HG03103 (cell line): Measurements from ENCODE around the gene SUPT20H.
A peak's percentile ranks its signal among the peaks of the same experiment; 100 is the strongest.
"Not testable (repeated sequence)": the region's sequence is repeated elsewhere in the genome, so short reads cannot be mapped to it uniquely, and the experiment has no call there.

ENCODE experiments used
- ATAC-seq: cut with Tn5 transposase; IDR thresholded peaks from one replicate; pipeline ENCODE4 v1.9.1; 2021; ENCODE audit warnings: low read depth; ENCODE audit not compliant: unreplicated experiment

SUPT20H gene

DNA sequence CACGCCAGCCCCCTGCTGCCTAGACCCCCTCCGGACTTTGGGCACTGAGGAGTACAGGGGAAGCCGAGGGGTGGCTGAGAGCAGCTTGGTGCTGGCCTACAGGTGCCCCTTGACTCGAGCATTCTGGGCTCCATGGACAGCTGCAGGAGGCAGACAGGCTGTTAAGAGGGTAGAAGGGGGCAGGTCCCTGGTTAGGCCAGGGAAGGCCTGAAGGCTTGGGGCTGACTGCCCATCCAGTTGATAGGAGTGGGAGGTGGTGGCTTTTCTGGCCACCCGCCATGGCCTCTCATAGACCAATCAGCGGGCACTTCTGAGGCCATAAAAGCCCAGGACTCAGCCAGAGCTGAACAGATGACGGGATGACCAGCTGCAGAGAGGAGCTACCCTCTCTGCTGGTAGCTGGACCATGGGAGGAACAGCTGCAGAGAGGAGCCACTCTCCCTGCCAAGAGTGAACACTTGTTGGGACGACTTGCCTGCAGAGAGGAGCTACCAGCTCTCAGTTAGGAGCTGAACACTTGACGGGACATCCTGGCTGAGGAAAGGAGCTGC lies 10.7 kb upstream of the SUPT20H start:
- ATAC-seq: no peak

DNA sequence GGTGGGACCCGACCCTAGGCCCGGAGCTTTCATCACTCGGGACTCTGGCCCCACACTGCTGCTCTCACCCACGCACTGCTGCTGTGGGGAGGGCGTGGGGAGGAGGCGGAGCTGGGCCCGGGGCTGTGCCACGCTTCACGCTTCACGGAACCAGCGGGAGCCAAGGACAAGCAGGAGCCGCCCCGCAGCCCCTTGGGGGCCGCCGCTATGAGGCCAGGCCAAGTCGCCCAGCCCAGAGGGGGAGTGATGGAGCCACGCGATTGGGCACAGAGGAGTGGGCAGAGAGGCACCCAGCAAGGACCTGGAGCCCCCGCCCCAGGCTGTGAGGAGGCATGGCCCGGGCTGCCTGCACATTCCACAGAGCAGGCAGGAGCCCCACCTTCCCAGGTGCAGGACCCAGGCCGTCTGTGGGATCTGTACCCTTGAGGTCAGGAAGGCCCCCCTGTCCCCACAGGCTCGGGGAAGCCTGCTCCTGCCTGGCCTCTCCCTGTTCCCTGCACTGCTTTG lies 10.2 kb upstream of the SUPT20H start:
- ATAC-seq: no peak

DNA sequence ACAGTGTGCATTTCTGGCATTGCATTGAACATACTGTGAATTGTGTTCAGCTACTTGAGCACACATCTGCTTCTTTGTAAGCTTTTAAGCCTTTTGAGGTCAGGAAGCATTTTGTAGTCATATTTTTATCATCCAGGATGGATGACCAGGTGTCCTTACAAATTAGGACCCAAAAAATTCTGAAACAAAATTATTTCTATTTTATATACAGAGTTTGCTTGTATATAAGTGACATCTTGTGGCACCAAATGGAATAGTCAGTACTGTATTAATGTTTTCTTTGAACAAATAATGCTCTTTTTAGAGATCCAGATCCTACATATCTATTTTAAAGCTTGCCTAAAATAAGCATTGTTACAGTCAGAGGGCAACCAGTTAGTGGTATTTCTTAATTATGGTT lies 9.5 kb upstream of the SUPT20H start:
- ATAC-seq: no peak

DNA sequence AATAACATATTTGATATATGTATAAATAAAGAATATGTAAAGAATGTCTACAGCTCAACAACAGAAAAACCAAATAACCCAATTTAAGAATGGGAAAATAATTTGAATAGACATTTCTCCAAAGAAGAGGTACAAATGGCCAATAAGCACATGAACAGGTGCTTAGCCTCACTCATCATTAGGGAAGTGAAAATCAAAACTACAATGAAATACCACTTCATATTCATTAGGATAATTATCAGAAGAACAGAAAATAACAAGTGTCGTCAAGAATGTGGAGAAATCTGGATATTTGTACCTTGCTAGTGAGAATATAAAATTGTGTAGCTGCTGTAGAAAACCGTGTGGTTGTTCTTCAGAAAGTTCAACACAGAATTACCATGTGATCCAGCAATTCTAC lies 8.4 kb upstream of the SUPT20H start:
- no peak for ATAC-seq

DNA sequence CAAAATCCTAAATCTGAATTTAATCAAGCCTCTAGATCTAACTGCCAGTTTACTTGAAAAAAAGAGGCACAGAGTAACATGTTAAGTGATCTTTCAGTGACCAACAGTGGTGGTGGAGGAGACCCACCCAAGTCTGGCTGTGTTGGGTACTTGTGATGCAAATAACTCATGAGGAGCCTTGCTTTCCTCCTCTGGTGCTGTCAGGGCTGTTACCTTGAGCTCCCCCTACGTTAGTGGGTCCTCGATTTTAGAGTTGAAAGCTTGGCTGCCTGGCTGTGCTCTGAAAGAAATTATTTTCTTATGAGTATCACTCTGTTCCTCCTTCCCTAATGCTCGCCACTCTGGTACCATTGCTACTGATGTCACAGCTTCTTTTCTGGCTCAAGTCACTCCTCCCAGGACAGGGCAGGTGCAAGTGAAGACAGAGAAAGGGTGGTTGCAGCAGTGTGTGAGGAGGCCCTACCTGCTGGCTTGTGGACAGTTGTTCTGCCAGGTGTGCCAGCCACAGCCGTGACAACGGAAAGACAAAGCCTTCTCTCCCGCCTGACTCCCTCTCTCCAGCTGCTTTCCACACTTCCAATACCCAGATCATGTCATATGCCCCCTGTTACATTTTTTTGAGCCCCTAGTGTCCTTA lies 6.5 kb upstream of the SUPT20H start:
- ATAC-seq: no peak

GRCh38 chr13:37059848-37060192 lies 332 bp upstream of the SUPT20H start:
- ATAC-seq: peak; percentile 16

- ATAC-seq: not testable (repeated sequence)
Observed at GRCh38 chr13:37056228-37056627, 3.3 kb downstream of the SUPT20H start.

- not testable (repeated sequence) for ATAC-seq
Observed at GRCh38 chr13:37053111-37053510, 6.4 kb downstream of the SUPT20H start.

GRCh38 chr13:37049810-37050209 lies 9.7 kb downstream of the SUPT20H start:
- ATAC-seq: no peak

GRCh38 chr13:37047846-37048245 lies 11.6 kb downstream of the SUPT20H start:
- ATAC-seq: no peak

DNA sequence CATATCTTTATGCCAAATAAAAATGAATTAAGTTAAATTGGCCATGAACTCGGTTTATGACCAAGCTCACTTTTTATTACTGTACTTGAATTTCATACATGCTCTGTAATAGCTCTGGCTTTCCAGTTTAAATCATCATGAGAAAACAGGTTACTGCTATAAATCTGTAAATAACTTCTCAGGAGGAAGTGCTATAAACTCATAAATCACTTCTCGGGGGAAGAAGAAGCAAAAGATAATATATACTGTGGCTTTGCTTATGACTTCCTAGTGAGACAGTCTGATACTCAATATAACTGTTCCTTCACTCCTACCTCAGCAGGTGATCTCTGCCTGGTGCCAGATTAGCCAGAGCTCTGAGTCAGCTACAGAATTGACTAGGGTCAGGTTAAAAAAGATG lies 12.5 kb downstream of the SUPT20H start:
- ATAC-seq: no peak

- ATAC-seq: no peak
Observed at GRCh38 chr13:37046062-37046461, 13.4 kb downstream of the SUPT20H start.

- ATAC-seq: no peak
Observed at GRCh38 chr13:37040789-37041188, 18.7 kb downstream of the SUPT20H start.

DNA sequence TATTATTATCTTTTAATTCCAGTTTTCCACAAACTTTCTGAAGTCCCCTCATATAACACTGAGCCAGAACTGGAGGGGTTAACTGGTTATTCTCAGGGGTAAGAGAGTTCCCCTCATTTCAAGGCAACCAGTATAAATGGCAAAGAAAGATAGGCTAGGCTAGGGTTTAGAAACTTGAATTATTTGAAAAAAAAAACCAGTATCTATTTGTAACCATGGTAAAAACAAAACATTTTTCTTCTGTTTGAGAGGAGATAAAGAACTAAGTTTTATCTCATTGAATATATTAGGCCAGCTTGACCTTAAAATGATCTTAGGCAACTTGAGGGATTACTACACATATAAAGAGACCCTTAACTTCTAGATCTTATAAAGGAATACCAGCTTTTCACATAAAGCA lies 19.6 kb downstream of the SUPT20H start:
- no peak for ATAC-seq

- no peak for ATAC-seq
Observed at GRCh38 chr13:37037241-37037640, 22.2 kb downstream of the SUPT20H start.

- no peak for ATAC-seq
Observed at GRCh38 chr13:37029617-37030016, 29.9 kb downstream of the SUPT20H start.

DNA sequence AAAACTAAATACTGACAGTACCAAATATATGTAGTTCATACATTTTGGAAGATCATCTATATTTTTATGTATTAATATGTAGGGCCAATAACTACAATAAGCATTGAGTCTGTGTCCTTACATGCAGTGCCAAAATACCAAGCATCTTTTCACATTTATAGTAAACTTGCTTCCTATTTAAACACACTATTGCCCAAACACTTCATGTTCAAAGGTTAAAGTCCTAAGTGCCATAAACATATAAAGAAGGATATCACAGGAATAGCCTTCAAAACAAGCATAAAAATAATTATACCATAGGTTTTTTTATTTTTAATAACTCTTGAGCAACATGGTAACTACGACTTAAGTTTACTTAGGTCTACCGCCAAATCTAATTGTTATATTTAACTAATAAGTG lies 31.8 kb downstream of the SUPT20H start:
- no peak for ATAC-seq

- ATAC-seq: no peak
Observed at GRCh38 chr13:37026771-37027170, 32.7 kb downstream of the SUPT20H start.

DNA sequence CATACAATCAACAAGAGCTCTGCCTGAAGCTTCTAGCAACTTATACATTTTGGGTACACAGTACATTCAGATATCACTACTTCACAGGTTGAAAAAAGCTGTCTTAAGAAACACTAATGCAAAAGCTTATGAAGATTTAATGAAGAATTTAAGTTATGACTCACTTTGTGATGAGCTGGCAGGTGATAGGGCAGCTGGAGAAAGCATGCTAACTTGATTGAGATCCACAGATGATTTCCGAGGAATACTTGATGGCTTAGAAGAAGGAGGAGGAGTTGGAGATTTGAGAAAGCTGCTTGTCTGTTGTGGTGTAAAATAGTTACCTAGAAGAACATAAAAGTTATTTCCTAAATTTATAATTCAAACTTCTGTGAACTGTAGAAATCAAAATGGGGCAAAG lies 35.6 kb downstream of the SUPT20H start:
- no peak for ATAC-seq

DNA sequence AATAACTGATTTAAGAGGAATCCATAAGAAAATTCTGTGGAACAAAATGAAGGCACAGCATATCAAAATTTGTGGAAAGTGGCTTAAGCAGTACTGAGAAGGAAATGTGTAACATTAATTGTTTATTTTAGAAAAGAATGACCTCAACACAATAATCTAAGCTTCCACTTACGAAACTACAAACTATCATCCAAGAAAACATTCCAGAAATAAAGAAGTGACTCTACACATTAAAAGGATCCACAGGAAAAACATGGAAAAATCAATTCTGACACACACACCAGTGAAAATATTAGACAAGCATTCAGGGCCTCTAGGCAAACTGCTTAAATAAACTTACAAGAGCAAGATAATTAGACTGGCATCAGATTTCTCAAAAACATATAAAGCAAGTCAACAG lies 44.9 kb downstream of the SUPT20H start:
- ATAC-seq: no peak

GRCh38 chr13:37011788-37012187 lies 47.7 kb downstream of the SUPT20H start:
- no peak for ATAC-seq

GRCh38 chr13:37011002-37011401 lies 48.5 kb downstream of the SUPT20H start:
- no peak for ATAC-seq

DNA sequence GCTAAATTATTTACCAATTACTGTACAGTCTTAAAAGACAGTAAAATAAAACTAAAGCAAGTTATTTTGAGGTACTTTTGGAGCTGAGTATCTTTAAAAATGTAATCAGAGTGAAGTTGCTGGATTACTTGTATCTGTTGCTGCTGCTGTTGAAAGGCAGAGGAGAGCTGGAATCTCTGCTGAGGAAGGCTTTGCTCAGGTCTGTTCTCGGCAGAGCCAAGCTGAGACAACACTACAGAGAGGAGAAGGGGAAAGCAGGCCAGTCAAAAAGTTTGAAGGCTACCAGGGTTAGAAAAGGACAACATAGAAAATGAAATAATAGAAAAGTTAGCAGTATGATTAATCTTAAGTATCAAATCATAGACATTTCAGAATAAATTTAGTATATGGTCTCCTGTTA lies 49.1 kb downstream of the SUPT20H start:
- ATAC-seq: no peak
